Panc1 (cell line): ENCODE results near the gene TMEM185A.

Experiments
- POLR2AphosphoS5 ChIP-seq: IDR thresholded peaks from 2 replicates; pipeline ENCODE4 v1.6.1; 2012; ENCODE audit warnings: mild to moderate bottlenecking, low read depth, low read length, moderate library complexity
- SIN3A ChIP-seq: IDR thresholded peaks from 2 replicates; pipeline ENCODE4 v1.6.1; 2012; ENCODE audit warnings: low read depth, mild to moderate bottlenecking, low read length, moderate library complexity, borderline replicate concordance; ENCODE audit not compliant: insufficient read depth
- TCF7L2 ChIP-seq: IDR thresholded peaks from 2 replicates; pipeline ENCODE4 v1.6.1; 2011; ENCODE audit warnings: mild to moderate bottlenecking, low read depth, low read length, inconsistent platforms
- TF ChIP-seq, protein P1 (sequence below): fragments of 450-650 bp; IDR thresholded peaks from 2 replicates; pipeline ENCODE4 v1.5.1; 2017; ENCODE audit warnings: mild to moderate bottlenecking
- TF ChIP-seq, protein P2 (sequence below), 2 experiments: IDR thresholded peaks; 2 replicates each; pipeline ENCODE4 v1.6.1; 2011 to 2012; ENCODE audit warnings: low read depth in 2 of 2, control low read depth in 1 of 2, low read length in 1 of 2, mild to moderate bottlenecking in 1 of 2, moderate library complexity in 1 of 2; ENCODE audit not compliant: insufficient read depth in 1 of 2

DNA sequence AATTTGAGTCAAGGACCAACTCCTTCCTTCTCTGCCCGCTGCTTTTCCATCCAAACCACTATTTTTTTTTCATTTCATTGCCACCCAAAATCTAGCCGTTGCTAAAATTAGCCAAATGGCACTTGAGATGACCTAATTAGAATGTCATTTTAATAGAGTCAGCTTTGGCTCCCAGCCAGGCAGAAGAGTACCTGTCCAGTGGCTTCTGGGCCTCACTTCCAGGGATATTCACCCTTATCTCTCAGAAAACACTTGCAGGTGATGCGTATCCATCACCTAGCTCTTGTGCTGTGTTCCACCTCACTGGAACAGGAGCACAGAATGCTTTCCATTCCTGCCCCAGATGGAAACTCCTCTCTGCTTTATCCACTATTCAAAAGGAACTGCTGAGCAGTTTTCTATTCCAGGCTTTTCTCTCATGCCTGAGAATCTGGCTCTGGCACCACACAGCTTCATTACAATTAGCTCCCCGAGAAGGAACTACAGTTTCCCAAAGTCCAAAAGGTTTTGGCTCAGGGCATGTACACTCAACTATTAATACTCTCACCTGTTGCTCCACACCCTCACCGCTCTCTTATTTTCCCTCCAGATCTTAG is 62.8 kb downstream of the TMEM185A start:
- TF ChIP-seq, protein P1, sequence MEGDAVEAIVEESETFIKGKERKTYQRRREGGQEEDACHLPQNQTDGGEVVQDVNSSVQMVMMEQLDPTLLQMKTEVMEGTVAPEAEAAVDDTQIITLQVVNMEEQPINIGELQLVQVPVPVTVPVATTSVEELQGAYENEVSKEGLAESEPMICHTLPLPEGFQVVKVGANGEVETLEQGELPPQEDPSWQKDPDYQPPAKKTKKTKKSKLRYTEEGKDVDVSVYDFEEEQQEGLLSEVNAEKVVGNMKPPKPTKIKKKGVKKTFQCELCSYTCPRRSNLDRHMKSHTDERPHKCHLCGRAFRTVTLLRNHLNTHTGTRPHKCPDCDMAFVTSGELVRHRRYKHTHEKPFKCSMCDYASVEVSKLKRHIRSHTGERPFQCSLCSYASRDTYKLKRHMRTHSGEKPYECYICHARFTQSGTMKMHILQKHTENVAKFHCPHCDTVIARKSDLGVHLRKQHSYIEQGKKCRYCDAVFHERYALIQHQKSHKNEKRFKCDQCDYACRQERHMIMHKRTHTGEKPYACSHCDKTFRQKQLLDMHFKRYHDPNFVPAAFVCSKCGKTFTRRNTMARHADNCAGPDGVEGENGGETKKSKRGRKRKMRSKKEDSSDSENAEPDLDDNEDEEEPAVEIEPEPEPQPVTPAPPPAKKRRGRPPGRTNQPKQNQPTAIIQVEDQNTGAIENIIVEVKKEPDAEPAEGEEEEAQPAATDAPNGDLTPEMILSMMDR = no peak
- TF ChIP-seq, protein P2, sequence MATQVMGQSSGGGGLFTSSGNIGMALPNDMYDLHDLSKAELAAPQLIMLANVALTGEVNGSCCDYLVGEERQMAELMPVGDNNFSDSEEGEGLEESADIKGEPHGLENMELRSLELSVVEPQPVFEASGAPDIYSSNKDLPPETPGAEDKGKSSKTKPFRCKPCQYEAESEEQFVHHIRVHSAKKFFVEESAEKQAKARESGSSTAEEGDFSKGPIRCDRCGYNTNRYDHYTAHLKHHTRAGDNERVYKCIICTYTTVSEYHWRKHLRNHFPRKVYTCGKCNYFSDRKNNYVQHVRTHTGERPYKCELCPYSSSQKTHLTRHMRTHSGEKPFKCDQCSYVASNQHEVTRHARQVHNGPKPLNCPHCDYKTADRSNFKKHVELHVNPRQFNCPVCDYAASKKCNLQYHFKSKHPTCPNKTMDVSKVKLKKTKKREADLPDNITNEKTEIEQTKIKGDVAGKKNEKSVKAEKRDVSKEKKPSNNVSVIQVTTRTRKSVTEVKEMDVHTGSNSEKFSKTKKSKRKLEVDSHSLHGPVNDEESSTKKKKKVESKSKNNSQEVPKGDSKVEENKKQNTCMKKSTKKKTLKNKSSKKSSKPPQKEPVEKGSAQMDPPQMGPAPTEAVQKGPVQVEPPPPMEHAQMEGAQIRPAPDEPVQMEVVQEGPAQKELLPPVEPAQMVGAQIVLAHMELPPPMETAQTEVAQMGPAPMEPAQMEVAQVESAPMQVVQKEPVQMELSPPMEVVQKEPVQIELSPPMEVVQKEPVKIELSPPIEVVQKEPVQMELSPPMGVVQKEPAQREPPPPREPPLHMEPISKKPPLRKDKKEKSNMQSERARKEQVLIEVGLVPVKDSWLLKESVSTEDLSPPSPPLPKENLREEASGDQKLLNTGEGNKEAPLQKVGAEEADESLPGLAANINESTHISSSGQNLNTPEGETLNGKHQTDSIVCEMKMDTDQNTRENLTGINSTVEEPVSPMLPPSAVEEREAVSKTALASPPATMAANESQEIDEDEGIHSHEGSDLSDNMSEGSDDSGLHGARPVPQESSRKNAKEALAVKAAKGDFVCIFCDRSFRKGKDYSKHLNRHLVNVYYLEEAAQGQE (IDR thresholded peaks at IDR 0.05; ENCODE audit: insufficient read depth in 1 of 2, low read depth in 2 of 2, low read length in 1 of 2) = no peak
- TF ChIP-seq POLR2AphosphoS5 = no peak
- no peak for TF ChIP-seq SIN3A
- no peak for TF ChIP-seq TCF7L2
